GM12872 (cell line): ENCODE results near the gene ABCB1.

Source experiments
- CTCF ChIP-seq: IDR thresholded peaks from 3 replicates; pipeline ENCODE4 v1.5.1; 2011; ENCODE audit warnings: low read depth, mild to moderate bottlenecking, low read length, moderate library complexity; ENCODE audit not compliant: insufficient read depth

Gene ABCB1

GRCh38 chr7:87575521-87575920 lies 25.2 kb downstream of the ABCB1 start:
- TF ChIP-seq CTCF = no peak

DNA sequence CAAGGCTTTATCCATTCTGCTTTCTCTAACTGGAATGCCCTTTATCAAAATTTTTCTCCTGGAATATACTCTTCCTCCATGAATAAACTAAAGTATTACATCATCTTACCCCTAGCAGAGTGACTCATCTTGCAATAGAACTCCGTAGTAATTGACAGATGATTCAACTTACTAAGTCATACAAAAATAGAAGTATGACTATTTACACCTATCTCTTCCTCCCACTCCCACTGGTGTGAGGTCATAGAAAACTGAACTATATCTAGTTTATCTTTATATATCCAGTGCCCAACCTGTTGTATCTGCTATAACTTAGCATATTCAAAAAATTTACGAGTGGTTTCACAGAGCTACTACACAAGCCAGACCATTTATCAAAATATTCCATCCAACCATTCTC lies 26.1 kb downstream of the ABCB1 start:
- no peak for TF ChIP-seq CTCF

DNA sequence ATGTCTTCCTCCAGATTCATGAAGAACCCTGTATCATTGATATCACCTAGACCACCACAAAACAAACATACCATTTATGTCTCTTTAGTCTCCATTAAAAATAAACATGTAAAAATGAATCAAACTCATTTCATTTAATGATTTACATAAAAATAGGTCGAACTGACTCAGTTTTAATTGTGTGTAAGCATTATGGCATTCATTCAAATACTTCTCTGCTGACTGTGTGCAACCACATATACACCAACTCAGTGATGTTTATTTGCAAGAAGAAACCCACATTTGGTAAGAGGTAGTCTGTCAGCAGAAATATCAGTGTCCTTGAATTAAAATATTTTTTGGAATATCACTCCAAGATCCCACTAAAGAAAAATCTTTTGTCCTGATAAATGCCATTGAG lies 30.5 kb downstream of the ABCB1 start:
- TF ChIP-seq CTCF = no peak

GRCh38 chr7:87567052-87567451 lies 33.6 kb downstream of the ABCB1 start:
- TF ChIP-seq CTCF = no peak

- no peak for TF ChIP-seq CTCF
Measured at GRCh38 chr7:87566311-87566900, 34.3 kb downstream of the ABCB1 start.

DNA sequence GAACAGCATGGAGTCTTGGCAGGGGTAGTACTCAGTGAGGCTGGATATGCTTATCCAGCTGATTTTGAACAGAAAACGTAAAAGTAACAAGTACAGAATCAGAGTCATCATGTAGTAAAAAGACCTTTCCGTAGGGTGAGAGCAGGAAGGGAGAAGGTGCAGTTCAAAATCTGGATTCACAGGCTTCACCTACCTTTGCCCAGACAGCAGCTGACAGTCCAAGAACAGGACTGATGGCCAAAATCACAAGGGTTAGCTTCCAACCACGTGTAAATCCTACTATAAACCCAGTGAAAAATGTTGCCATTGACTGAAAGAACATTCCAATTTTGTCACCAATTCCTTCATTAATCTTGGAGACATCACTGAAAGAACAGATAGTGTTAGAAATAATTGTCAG lies 34.8 kb downstream of the ABCB1 start:
- TF ChIP-seq CTCF = no peak

DNA sequence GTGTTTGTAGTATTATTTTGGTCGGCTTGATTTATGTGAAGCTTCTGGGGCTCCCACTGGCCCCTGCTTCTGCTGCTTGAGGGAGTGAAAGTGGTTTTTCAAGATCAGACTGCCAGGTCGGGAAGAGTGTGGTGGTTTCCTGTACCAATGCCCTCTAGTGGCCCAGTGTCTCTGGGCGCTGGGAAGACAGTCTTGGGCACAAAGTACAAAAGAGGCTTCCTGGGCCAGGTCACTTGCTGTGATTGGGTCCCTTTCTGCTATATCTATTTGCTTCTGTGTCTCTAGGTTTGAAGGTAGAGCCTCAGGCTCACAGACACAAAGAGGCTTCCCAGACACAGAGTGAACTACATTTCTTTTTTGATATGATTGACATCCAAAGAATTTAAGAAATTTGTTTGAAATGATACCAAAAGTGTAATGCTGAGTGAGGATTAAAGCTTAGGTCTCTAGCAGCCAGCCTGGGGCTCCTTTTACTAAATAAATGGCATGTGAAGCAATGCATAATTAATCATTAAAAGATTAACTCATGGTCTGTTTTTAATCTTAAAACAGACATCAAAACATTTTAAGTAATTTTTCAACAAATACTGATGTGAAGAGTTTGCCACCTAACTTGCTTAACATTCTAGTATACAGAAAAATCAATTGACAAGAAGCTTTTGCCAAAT lies 36.3 kb downstream of the ABCB1 start:
- peak; percentile 89 for TF ChIP-seq CTCF

- no peak for TF ChIP-seq CTCF
Measured at GRCh38 chr7:87561702-87562101, 39.0 kb downstream of the ABCB1 start.
